Measurements from ENCODE around the gene KRT5. TPM values are rescaled to one million over a fixed set of nuclear protein-coding genes. Genes with fewer than 3 reads are reported as not detected.

The KRT5 gene
- total and polyA plus RNA-seq, 2 donors (not counting 3 experiments of a cell fraction or from before 2014, with no cell fraction given): 0.32 to 0.86 TPM

GRCh38 chr12:52528641-52529143 is 8.5 kb upstream of the KRT5 start:
- H3K79me2 ChIP-seq (ENCODE audit: control insufficient read depth, insufficient read depth, low read length): no peaks in the 10 kb centered on the region
- DNase-seq (ENCODE audit: low read depth, low spot score) (no peak), FAIRE-seq (no peak)
- intact Hi-C loops (cut with micrococcal nuclease): no loop called here
- no peak overlapping the region for H3K27ac ChIP-seq (ENCODE audit: insufficient read depth, low read depth, low read length)
- TF ChIP-seq GATA2 (IDR thresholded peaks at IDR 0.05; ENCODE audit: insufficient read depth, insufficient read length, low read depth, low read length): no peak
- BruUV-seq (replicated peaks): no TSS peak
- H3K36me3 ChIP-seq (ENCODE audit: control insufficient read depth in 2 of 2, extremely low read depth in 1 of 2, insufficient read depth in 2 of 2, low read length in 2 of 2): no peaks in the 10 kb centered on the region
- dilution Hi-C loops (cut with MboI; ENCODE audit: extremely low pct_ligation_motif_present, low sequenced_read_pairs): no loop called here
- no peaks in the 10 kb centered on the region for H4K20me1 ChIP-seq (replicated peaks; ENCODE audit: control insufficient read depth, extremely low read depth, insufficient read depth, low read length)
- H3K4me1 ChIP-seq (ENCODE audit: control insufficient read depth, extremely low read depth, insufficient read depth, low read length): no peaks in the 10 kb centered on the region
- CTCF ChIA-PET: no interaction called here
- no peak overlapping the region for H3K4me3 ChIP-seq (replicated peaks in 1 of 3; ENCODE audit: insufficient read depth in 1 of 3, low read depth in 1 of 3, low read length in 3 of 3)
- no peak overlapping the region for H3K9ac ChIP-seq (replicated peaks; ENCODE audit: extremely low read depth, insufficient read depth, low read length)
- no peaks in the 10 kb centered on the region for H3K27me3 ChIP-seq (ENCODE audit: control insufficient read depth in 2 of 2, insufficient read depth in 2 of 2, low read length in 2 of 2)
- POLR2A ChIA-PET: no interaction called here
- H2AFZ ChIP-seq (ENCODE audit: low read depth, low read length): no peak overlapping the region
- no peaks in the 10 kb centered on the region for H3K9me3 ChIP-seq (replicated peaks; ENCODE audit: control insufficient read depth, insufficient read depth, low read length)
- H3K9me1 ChIP-seq (replicated peaks; ENCODE audit: control insufficient read depth, extremely low read depth, insufficient read depth, low read length): no peaks in the 10 kb centered on the region
- no peak overlapping the region for H3K4me2 ChIP-seq (ENCODE audit: insufficient read depth, low read length)

- CTCF ChIA-PET: no interaction called here
- TF ChIP-seq POLR2AphosphoS5 (IDR thresholded peaks at IDR 0.05; ENCODE audit: insufficient read depth, low read depth, low read length) (no peak), GATA2 (IDR thresholded peaks at IDR 0.05; ENCODE audit: insufficient read depth, insufficient read length, low read depth, low read length) (no peak), MYC (IDR thresholded peaks at IDR 0.05; ENCODE audit: low read depth, low read length) (no peak), CTCF (IDR thresholded peaks at IDR 0.05; ENCODE audit: extremely low read depth in 1 of 2, insufficient read depth in 1 of 2, low read depth in 1 of 2, low read length in 2 of 2) (no peak), EZH2 (IDR thresholded peaks at IDR 0.05; ENCODE audit: borderline replicate concordance, low read depth, low read length, severe bottlenecking) (no peak), JUN (IDR thresholded peaks at IDR 0.05; ENCODE audit: borderline replicate concordance, insufficient read depth, insufficient read length, low read depth) (no peak), MAX (IDR thresholded peaks at IDR 0.05; ENCODE audit: insufficient read depth, insufficient read length) (no peak), FOS (IDR thresholded peaks at IDR 0.05; ENCODE audit: borderline replicate concordance, insufficient read depth, low read length) (no peak), POLR2A (IDR thresholded peaks at IDR 0.05; ENCODE audit: low read depth, low read length) (no peak)
- Histone ChIP-seq H4K20me1 (replicated peaks; ENCODE audit: control insufficient read depth, extremely low read depth, insufficient read depth, low read length) (no peaks in the 10 kb centered on the region), H3K9me1 (replicated peaks; ENCODE audit: control insufficient read depth, extremely low read depth, insufficient read depth, low read length) (no peaks in the 10 kb centered on the region), H2AFZ (ENCODE audit: low read depth, low read length) (no peak overlapping the region), H3K9ac (replicated peaks; ENCODE audit: extremely low read depth, insufficient read depth, low read length) (no peak overlapping the region), H3K27me3 (ENCODE audit: control insufficient read depth in 2 of 2, insufficient read depth in 2 of 2, low read length in 2 of 2) (no peaks in the 10 kb centered on the region), H3K9me3 (replicated peaks; ENCODE audit: control insufficient read depth, insufficient read depth, low read length) (no peaks in the 10 kb centered on the region), H3K79me2 (ENCODE audit: control insufficient read depth, insufficient read depth, low read length) (no peaks in the 10 kb centered on the region), H3K4me1 (ENCODE audit: control insufficient read depth, extremely low read depth, insufficient read depth, low read length) (no peaks in the 10 kb centered on the region), H3K27ac (ENCODE audit: insufficient read depth, low read depth, low read length) (no peak overlapping the region), H3K4me2 (ENCODE audit: insufficient read depth, low read length) (no peak overlapping the region), H3K4me3 (replicated peaks in 1 of 3; ENCODE audit: insufficient read depth in 1 of 3, low read depth in 1 of 3, low read length in 3 of 3) (no peak overlapping the region), H3K36me3 (ENCODE audit: control insufficient read depth in 2 of 2, extremely low read depth in 1 of 2, insufficient read depth in 2 of 2, low read length in 2 of 2) (no peaks in the 10 kb centered on the region)
- no peak for FAIRE-seq
- DNase-seq (ENCODE audit: low read depth, low spot score): no peak
- intact Hi-C loops (cut with micrococcal nuclease): no loop called here
- dilution Hi-C loops (cut with MboI; ENCODE audit: extremely low pct_ligation_motif_present, low sequenced_read_pairs): no loop called here
- POLR2A ChIA-PET: no interaction called here
- BruUV-seq (replicated peaks): no TSS peak
Measured at GRCh38 chr12:52527121-52527800, 7.1 kb upstream of the KRT5 start.
